ENCODE results near the gene MYO1F. TPM values are rescaled to one million over a fixed set of nuclear protein-coding genes. Genes with fewer than 3 reads are reported as not detected.

MYO1F gene
- total and polyA plus RNA-seq, 2 experiments from 2014 or later: 0.54 to 1.6 TPM

GRCh38 chr19:8526345-8527091 lies 50.7 kb downstream of the MYO1F start:
- peaks cover 12% of the 10 kb centered on the region; the same call in 1 of the 2 replicates for H3K79me2 ChIP-seq (ENCODE audit: insufficient read depth)
- no peaks in the 10 kb centered on the region for H3K9me2 ChIP-seq (ENCODE audit: insufficient read depth)
- H3K4me1 ChIP-seq (ENCODE audit: insufficient read depth): no peaks in the 10 kb centered on the region
- H3K27me3 ChIP-seq (replicated peaks; ENCODE audit: insufficient read depth): no peaks in the 10 kb centered on the region
- H3K9ac ChIP-seq: peak overlapping the region; percentile 96
- H3K4me2 ChIP-seq (ENCODE audit: unreplicated experiment): peak overlapping the region; percentile 90
- DNase-seq: peak; percentile 98
- no peaks in the 10 kb centered on the region for H3K9me3 ChIP-seq (ENCODE audit: low read depth)
- H3K4me3 ChIP-seq: peak overlapping the region; percentile 81
- H3K36me3 ChIP-seq (ENCODE audit: low read depth): no peaks in the 10 kb centered on the region
- 3 to 4% methylated on average over 41 to 57 of the region's 57 CpGs for WGBS, 2 experiments (ENCODE audit: low coverage in 1 of 2, low lambda C conversion rate in 2 of 2, missing lambda C conversion rate in 2 of 2)
- H3K27ac ChIP-seq: peak overlapping the region; percentile 98
- peak overlapping the region; percentile 79 for H2AFZ ChIP-seq
- no peak for TF ChIP-seq EZH2 (IDR thresholded peaks at IDR 0.05; ENCODE audit: insufficient read depth, poor library complexity, severe bottlenecking)
- TF ChIP-seq EZH2phosphoT487 (IDR thresholded peaks at IDR 0.05; ENCODE audit: insufficient read depth, low read depth): no peak
- no peaks in the 10 kb centered on the region for H3F3A ChIP-seq (ENCODE audit: insufficient read depth)
- in situ Hi-C loops (cut with MboI): no loop called here
- H4K20me1 ChIP-seq (ENCODE audit: insufficient read depth): 0 out of 2 replicates have a peak, but pooled peaks cover 7% of the 10 kb centered on the region

- Histone ChIP-seq H3K27me3 (replicated peaks; ENCODE audit: insufficient read depth) (no peaks in the 10 kb centered on the region), H3K36me3 (ENCODE audit: low read depth) (no peaks in the 10 kb centered on the region), H3K9me3 (ENCODE audit: low read depth) (no peaks in the 10 kb centered on the region), H3K4me3 (peak overlapping the region; percentile 79), H3F3A (ENCODE audit: insufficient read depth) (no peaks in the 10 kb centered on the region), H3K9me2 (ENCODE audit: insufficient read depth) (no peaks in the 10 kb centered on the region), H3K79me2 (ENCODE audit: insufficient read depth) (peaks cover 12% of the 10 kb centered on the region; the same call in 1 of the 2 replicates), H3K4me1 (ENCODE audit: insufficient read depth) (no peaks in the 10 kb centered on the region), H3K9ac (peak overlapping the region; percentile 75), H3K27ac (peak overlapping the region; percentile 59), H2AFZ (peak overlapping the region; percentile 98), H3K4me2 (ENCODE audit: unreplicated experiment) (peak overlapping the region; percentile 97), H4K20me1 (ENCODE audit: insufficient read depth) (0 out of 2 replicates have a peak, but pooled peaks cover 7% of the 10 kb centered on the region)
- TF ChIP-seq EZH2 (IDR thresholded peaks at IDR 0.05; ENCODE audit: insufficient read depth, poor library complexity, severe bottlenecking): no peak
- no peak for TF ChIP-seq EZH2phosphoT487 (IDR thresholded peaks at IDR 0.05; ENCODE audit: insufficient read depth, low read depth)
- DNase-seq: no peak
- in situ Hi-C loops (cut with MboI): no loop called here
- 2% methylated on average over 14 to 15 of the region's 15 CpGs for WGBS, 2 experiments (ENCODE audit: low coverage in 1 of 2, low lambda C conversion rate in 2 of 2, missing lambda C conversion rate in 2 of 2)
Measured at GRCh38 chr19:8525401-8525684, 51.9 kb downstream of the MYO1F start.

DNA sequence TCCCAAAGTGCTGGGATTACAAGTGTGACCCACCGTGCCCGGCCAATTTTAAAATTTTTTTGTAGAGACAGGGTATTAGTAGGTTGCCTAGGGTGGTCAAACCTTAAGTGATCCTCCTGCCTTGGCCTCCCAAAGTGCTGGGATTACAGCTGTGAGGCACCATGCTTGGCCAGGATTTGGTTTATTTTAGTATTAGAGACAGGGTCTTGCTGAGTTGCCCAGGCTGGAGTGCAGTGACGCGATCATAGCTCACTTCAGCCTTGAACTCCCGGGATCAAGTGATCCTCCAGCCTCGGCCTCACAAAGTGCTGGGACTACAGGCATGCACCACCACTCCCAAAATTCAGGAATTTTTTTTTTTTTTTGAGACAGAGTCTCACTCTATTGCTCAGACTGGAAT lies 57.9 kb downstream of the MYO1F start:
- Histone ChIP-seq H4K20me1 (ENCODE audit: insufficient read depth) (no peaks in the 10 kb centered on the region), H3K27ac (no peak overlapping the region), H3K79me2 (ENCODE audit: insufficient read depth) (no peaks in the 10 kb centered on the region), H3K9me2 (ENCODE audit: insufficient read depth) (no peaks in the 10 kb centered on the region), H3K4me2 (ENCODE audit: unreplicated experiment) (no peak overlapping the region), H3K27me3 (replicated peaks; ENCODE audit: insufficient read depth) (no peaks in the 10 kb centered on the region), H3K9ac (no peak overlapping the region), H3K36me3 (ENCODE audit: low read depth) (no peaks in the 10 kb centered on the region), H3K4me1 (ENCODE audit: insufficient read depth) (peaks cover 10% of the 10 kb centered on the region), H2AFZ (no peak overlapping the region), H3K4me3 (no peak overlapping the region), H3K9me3 (ENCODE audit: low read depth) (no peaks in the 10 kb centered on the region), H3F3A (ENCODE audit: insufficient read depth) (0 out of 2 replicates have a peak, but pooled peaks cover 13% of the 10 kb centered on the region)
- TF ChIP-seq EZH2phosphoT487 (IDR thresholded peaks at IDR 0.05; ENCODE audit: insufficient read depth, low read depth) (no peak), EZH2 (IDR thresholded peaks at IDR 0.05; ENCODE audit: insufficient read depth, poor library complexity, severe bottlenecking) (no peak)
- in situ Hi-C loops (cut with MboI): no loop called here
- DNase-seq: no peak
- 92 to 97% methylated on average over 6 of the region's 6 CpGs for WGBS, 2 experiments (ENCODE audit: low coverage in 1 of 2, low lambda C conversion rate in 2 of 2, missing lambda C conversion rate in 2 of 2)

DNA sequence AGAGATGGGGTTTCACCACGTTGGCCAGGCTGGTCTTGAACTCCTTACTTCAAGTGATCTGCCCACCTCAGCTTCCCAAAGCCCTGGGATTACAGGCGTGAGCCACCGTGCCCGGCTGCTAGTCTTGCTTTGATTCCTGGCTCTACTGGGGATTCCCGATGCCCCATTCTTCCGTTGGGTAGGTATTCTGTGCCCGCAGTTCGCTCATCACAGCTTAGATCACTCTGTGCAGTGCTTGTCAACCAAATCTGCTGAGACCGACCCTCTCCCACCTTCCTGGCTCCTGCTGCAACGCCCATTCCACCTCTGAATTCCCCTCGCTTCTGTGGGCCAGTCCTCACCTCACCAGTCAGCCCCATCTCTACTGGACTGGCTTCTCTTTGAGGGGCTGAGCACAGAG lies 58.7 kb downstream of the MYO1F start:
- no peak for DNase-seq
- H3K9me3 ChIP-seq (ENCODE audit: low read depth): no peaks in the 10 kb centered on the region
- TF ChIP-seq EZH2 (IDR thresholded peaks at IDR 0.05; ENCODE audit: insufficient read depth, poor library complexity, severe bottlenecking): no peak
- TF ChIP-seq EZH2phosphoT487 (IDR thresholded peaks at IDR 0.05; ENCODE audit: insufficient read depth, low read depth): no peak
- H3K4me1 ChIP-seq (ENCODE audit: insufficient read depth): peaks cover 11% of the 10 kb centered on the region
- H3K79me2 ChIP-seq (ENCODE audit: insufficient read depth): no peaks in the 10 kb centered on the region
- WGBS, 2 experiments (ENCODE audit: low coverage in 1 of 2, low lambda C conversion rate in 2 of 2, missing lambda C conversion rate in 2 of 2): 81 to 82% methylated on average over 10 to 11 of the region's 11 CpGs
- H2AFZ ChIP-seq: no peak overlapping the region; the same call in 1 of the 2 replicates
- H3K4me3 ChIP-seq: no peak overlapping the region
- H3K9ac ChIP-seq: no peak overlapping the region
- no peaks in the 10 kb centered on the region for H3K36me3 ChIP-seq (ENCODE audit: low read depth)
- peak overlapping the region; percentile 69 for H3K27ac ChIP-seq
- H3K9me2 ChIP-seq (ENCODE audit: insufficient read depth): no peaks in the 10 kb centered on the region
- in situ Hi-C loops (cut with MboI): no loop called here
- no peaks in the 10 kb centered on the region for H3K27me3 ChIP-seq (replicated peaks; ENCODE audit: insufficient read depth)
- H3K4me2 ChIP-seq (ENCODE audit: unreplicated experiment): no peak overlapping the region
- H4K20me1 ChIP-seq (ENCODE audit: insufficient read depth): no peaks in the 10 kb centered on the region
- H3F3A ChIP-seq (ENCODE audit: insufficient read depth): 0 out of 2 replicates have a peak, but pooled peaks cover 13% of the 10 kb centered on the region
